ENCODE data around the gene MSI2.

MSI2 gene

GRCh38 chr17:57401556-57402488 is 145.5 kb downstream of the MSI2 start:
- DNase-seq, result peak; percentile 63

- DNase-seq, result peak; percentile 94
Observed at GRCh38 chr17:57402681-57403180, 146.4 kb downstream of the MSI2 start.

- DNase-seq, result no peak
Observed at GRCh38 chr17:57403236-57403635, 146.9 kb downstream of the MSI2 start.

GRCh38 chr17:57404073-57404472 is 147.8 kb downstream of the MSI2 start:
- DNase-seq, result no peak

GRCh38 chr17:57404795-57405490 is 148.6 kb downstream of the MSI2 start:
- DNase-seq, result no peak

- no peak for DNase-seq
Observed at GRCh38 chr17:57405491-57406072, 149.3 kb downstream of the MSI2 start.

GRCh38 chr17:57406131-57406980 is 150.0 kb downstream of the MSI2 start:
- peak; percentile 96 for DNase-seq

GRCh38 chr17:57406981-57407286 is 150.6 kb downstream of the MSI2 start:
- no peak for DNase-seq

GRCh38 chr17:57407287-57408070 is 151.2 kb downstream of the MSI2 start:
- peak; percentile 91 for DNase-seq

- DNase-seq, result peak; percentile 85
Observed at GRCh38 chr17:57408071-57408811, 151.9 kb downstream of the MSI2 start.

- no peak for DNase-seq
Observed at GRCh38 chr17:57410169-57410568, 153.8 kb downstream of the MSI2 start.

GRCh38 chr17:57412520-57413096 is 156.3 kb downstream of the MSI2 start:
- no peak for DNase-seq

- DNase-seq, result no peak
Observed at GRCh38 chr17:57413848-57414651, 157.7 kb downstream of the MSI2 start.

GRCh38 chr17:57415751-57416207 is 159.5 kb downstream of the MSI2 start:
- DNase-seq, result no peak

- DNase-seq, result no peak
Observed at GRCh38 chr17:57416369-57416768, 160.0 kb downstream of the MSI2 start.

- DNase-seq, result no peak
Observed at GRCh38 chr17:57417956-57418355, 161.6 kb downstream of the MSI2 start.

GRCh38 chr17:57418463-57419246 is 162.3 kb downstream of the MSI2 start:
- no peak for DNase-seq

GRCh38 chr17:57419940-57420550 is 163.7 kb downstream of the MSI2 start:
- no peak for DNase-seq
